ENCODE results near the gene STX16.
"Not testable (repeated sequence)": the region's sequence is repeated elsewhere in the genome, so short reads cannot be mapped to it uniquely, and the experiment has no call there.

The STX16 gene

GRCh38 chr20:58637466-58638213 is 13.4 kb upstream of the STX16 start:
- DNase-seq (ENCODE audit: low read depth): no peak

DNA sequence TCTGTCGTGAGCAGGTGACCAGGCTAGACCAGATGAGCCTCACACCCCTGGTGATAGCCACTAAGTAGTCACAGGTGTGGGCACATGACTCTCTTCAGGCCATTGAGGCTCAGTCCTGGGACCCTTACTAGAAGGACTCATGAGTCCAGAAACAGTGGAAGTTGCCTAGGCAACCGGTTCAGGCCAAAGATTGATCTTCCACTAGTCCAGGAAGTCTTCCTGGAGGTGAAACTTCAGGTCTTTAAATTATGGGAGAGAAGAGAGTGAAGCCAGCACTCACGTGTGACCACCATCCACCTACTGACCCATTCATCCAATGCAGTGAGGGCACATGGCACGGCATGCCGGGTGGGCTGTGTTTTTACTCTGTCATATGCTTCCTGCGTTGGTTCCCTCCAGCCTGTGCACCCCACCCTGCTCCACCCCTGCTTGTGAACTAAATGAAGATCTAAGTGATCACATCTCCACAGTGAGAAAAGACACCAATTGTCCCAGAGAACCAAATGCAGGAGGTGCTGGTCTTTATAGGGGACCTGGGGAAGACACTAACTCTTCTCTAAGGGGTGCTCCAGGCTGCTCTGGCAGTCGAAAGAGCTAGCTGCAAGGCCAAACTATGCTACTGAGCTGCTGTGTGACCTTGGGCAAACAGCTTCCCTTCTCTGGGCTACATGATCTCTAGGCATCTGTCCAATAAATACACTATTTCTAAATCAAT is 12.5 kb upstream of the STX16 start:
- no peak for DNase-seq (ENCODE audit: low read depth)

DNA sequence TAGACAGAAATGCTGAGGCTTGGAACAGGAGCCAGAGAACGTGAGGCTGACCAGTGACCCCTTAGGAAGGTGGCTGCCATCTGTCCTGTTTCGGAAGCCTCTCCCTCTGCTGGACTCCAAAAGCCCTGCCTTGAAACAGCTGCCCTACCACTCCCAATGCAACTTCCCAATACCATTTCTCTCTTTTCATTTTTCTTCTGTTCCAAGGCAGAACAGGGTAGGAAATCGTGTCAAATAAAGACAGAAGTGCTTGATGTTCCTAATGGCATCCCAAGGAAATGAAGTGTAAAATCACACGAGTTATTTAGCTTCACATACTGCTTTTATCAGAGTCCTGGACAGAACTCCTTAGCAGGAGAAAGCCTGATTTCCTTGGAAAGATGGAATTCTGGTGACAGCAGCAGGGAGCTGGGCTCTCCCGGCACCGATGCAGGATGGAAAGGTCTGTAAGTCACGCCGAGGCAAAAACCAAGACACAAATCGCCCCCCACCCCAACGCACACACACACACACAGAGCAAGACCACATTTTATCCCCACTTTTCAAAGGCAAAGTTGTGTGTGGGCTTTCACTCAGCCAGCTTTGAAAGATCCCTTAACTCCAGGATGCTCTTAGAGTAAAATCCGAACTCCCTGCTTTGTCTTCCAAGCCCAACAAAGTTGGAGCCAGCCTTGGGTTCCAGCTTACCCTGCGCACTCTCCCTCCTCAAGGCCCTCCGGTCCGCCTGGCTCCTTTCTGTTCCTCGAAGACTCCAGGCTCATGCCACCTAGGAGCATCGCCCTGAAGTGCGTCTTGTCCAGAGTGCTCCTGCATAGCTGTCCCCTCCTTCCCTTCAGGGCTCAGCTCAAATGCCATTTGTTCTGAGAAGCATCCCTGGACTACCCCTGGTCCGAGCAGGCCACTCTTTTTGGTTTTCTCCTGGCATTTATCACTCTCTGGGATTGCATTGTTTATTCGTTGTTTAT is 11.6 kb upstream of the STX16 start:
- no peak for DNase-seq (ENCODE audit: low read depth)

- DNase-seq (ENCODE audit: low read depth): no peak
Measured at GRCh38 chr20:58640446-58640845, 10.6 kb upstream of the STX16 start.

DNA sequence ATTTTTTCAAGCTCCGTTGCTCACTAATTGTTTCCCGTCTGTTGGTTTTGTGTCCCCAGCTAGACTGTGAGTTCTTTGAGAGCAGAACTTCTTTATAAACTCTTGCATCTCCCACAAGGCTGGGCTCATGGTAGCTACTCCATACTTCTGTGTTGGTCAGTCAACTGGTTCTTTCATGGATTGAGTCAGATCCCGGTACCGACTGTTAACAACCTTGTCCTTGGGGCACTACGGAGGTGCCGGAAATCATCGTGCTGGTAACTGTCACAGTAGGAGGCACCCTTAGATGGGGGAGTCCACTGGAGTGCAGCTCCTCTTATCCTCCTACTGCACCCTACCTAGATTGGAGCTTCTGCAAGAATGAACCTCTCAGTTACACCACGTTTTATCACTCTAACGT is 8.6 kb upstream of the STX16 start:
- DNase-seq (ENCODE audit: low read depth): no peak

DNA sequence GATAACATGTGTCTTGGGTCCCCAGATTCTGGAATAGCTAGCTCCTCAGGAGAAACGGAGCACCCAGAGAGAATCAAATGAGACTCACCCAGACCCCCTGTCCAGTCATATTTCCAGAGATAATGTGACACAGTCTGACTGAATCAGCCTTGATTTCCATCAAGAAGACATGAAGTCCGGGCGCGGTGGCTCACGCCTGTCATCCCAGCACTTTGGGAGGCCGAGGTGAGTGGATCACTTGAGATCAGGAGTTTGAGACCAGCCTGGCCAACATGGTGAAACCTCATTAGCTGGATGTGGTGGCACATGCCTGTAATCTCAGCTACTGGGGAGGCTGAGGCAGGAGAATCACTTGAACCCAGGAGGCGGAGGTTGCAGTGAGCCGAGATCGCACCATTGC is 8.2 kb upstream of the STX16 start:
- DNase-seq (ENCODE audit: low read depth): not testable (repeated sequence)

DNA sequence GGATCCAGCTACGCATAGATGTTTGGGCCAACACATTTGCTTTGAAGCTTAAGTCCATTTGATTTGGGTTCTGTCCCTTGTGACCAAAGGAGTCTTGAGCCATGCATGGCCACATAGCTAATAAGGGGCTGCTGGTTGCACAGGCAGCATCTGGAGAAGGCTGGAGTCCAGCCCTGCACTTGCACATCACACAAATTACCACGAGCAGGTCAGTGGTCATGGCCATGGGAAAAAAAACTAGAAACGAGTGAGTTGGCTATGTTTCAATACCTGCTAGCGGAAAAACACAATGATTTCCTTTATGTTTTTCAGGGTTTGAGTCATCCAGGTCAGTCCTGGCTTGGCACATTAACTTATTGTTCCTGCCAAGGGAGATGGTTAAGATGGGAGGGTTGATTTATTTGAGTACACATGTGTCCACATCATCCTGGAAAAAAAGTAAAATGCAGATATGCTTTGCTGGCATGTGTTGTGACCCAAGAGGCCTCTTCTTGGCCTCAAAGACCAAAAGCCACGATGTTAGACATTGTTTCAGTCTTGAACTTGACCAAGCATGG is 5.6 kb upstream of the STX16 start:
- DNase-seq (ENCODE audit: low read depth): no peak

DNA sequence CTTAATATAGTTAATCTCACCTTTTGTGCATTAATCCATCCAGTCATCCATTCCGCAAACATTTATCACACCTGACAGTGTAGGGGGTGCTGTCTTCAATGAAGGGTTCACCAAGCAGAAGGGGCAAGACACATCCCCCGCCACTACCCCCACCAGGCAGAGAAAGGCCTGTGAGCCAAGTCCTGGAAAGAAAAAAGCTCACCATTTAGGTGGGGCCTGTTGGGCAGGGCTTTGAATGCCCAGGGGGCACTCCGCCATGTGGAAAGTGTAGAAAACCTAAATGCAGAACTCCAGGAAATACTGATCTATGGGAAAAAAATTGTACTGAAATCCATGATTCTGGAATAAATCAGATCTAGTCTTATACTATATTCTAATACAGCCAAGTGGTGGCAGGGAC is 4.8 kb upstream of the STX16 start:
- DNase-seq (ENCODE audit: low read depth): no peak

- DNase-seq (ENCODE audit: low read depth): no peak
Measured at GRCh38 chr20:58646703-58647102, 4.4 kb upstream of the STX16 start.

GRCh38 chr20:58647162-58647795 is 3.8 kb upstream of the STX16 start:
- DNase-seq (ENCODE audit: low read depth): no peak

- DNase-seq (ENCODE audit: low read depth): no peak
Measured at GRCh38 chr20:58647796-58648501, 3.1 kb upstream of the STX16 start.

DNA sequence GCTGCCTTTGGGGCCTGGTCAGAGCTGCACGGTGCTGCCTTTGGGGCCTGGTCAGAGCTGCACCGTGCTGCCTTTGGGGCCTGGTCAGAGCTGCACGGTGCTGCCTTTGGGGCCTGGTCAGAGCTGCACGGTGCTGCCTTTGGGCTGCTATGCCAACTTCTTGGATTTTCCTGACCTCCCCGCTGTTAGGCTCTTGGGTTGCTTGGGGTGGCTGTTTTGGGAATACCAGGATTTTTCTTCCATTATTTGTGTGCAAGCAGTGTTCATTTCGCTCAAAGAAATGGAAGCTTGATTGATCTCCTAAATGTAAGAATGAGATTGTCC is 2.6 kb upstream of the STX16 start:
- DNase-seq (ENCODE audit: low read depth): not testable (repeated sequence)

DNA sequence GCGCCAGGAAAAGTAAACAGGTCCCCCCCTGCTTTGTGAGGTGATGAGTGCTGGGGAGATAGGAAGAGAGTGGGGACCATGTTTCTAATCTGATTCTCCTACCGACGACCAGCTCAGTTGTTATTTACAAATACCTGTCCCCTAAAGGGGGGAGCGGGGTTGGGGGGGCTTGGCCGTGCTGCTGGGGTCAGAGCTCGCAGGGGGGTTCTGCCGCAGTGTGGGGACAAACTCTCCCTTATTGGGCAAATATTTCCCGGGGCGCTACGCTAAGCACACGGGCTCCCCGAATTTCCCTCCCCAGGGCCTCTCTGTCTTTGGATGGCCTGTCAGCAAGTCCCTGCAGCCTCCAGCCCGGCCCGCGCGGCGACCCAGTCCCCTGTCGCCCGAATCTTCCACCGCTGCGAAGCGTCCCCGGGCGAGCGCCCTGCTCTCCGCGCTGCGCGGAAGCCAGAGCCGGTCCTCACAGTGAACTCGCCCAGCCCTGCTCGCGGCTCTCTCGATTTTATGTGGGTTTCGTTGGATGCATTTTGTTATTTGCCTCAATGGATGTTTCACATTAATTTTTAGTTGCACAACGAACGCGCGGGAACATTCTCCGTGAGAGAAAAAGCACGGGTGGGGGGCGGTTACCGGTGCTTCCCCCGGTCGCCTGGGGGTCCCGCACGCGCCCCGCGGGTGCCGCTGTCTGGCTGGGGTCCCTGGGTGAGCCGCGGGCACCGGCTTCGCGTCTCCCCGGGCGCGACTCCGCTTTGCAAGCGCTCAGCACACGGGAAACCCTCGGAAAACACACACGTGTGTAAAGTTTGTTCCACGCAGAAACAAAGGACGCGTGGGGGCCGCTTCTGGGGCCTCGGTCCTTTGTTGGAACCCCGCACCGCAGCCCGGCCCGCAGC is 1.5 kb upstream of the STX16 start:
- DNase-seq (ENCODE audit: low read depth): peak; percentile 18

GRCh38 chr20:58650181-58650775 is 805 bp upstream of the STX16 start:
- DNase-seq (ENCODE audit: low read depth): no peak

- no peak for DNase-seq (ENCODE audit: low read depth)
Measured at GRCh38 chr20:58651559-58651945, 469 bp downstream of the STX16 start.

DNA sequence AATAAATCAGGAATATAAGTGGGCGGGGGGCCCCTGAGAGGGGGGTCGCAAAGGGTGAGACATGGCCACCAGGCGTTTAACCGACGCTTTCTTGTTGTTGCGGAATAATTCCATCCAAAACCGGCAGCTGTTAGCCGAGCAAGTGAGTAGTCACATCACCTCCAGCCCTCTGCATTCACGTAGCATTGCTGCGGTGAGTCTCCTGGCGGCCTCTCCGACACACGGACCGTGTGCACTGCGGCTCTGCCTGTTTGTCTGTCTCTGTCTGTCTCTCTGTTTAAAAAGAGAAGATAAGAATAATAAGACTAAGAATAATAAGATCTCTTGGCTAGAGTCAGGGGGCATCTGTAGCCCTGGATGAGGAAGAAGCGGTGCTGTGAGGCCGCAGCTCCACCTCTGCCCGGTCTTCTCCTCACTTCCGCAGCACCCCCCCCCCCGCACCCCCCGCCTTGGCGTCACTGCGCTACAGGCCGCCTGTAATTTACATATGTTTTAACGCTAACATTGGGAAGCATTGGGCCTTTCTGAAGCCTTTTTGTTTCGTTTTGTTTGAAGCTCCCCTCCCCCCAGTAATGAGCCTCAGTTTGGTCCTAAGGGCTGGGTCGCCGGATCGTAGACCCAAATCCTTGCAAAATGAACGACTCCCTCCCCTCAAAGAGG is 993 bp downstream of the STX16 start:
- peak; percentile 38 for DNase-seq (ENCODE audit: low read depth)

- no peak for DNase-seq (ENCODE audit: low read depth)
Measured at GRCh38 chr20:58652606-58653294, 1.7 kb downstream of the STX16 start.

- no peak for DNase-seq (ENCODE audit: low read depth)
Measured at GRCh38 chr20:58654337-58654736, 3.3 kb downstream of the STX16 start.

Data from activated gamma-delta T cell treated with anti-CD3 and anti-CD28 coated beads, Interleukin-2, amount 50 U/mL, for 16 hours (primary cell).